Upper lobe of left lung (tissue), 6 donors: ENCODE results near the gene SENP6. TPM values are rescaled to one million over a fixed set of nuclear protein-coding genes. Genes with fewer than 3 reads are reported as not detected.
A peak's percentile ranks its signal among the peaks of the same experiment; 100 is the strongest.
"Not testable (repeated sequence)": the region's sequence is repeated elsewhere in the genome, so short reads cannot be mapped to it uniquely, and the experiment has no call there.

ENCODE experiments used
- ATAC-seq, 2 donors: fragments of 200-7000 bp; cut with Tn5 transposase; one replicate each; pipeline ENCODE4 v1.9.1; 2022; ENCODE audit warnings: mild to moderate bottlenecking in 2 of 2, moderate library complexity in 2 of 2; ENCODE audit not compliant: low FRiP score in 2 of 2
- DNase-seq, 2 donors: peaks; one replicate each; pipeline ENCODE4 v3.0.0-alpha.2; 2019 to 2020
- H3K27ac ChIP-seq, 4 donors: fragments of 200-600 bp; sonication (generic); one replicate each; pipeline ENCODE4 v1.5.1; 2016 to 2019
- H3K27me3 ChIP-seq, 4 donors: fragments of 200-600 bp; sonication (generic); one replicate each; pipeline ENCODE4 v1.5.1; 2017 to 2019
- H3K36me3 ChIP-seq, 4 donors: fragments of 200-600 bp; sonication (generic); one replicate each; pipeline ENCODE4 v1.5.1; 2016 to 2019
- H3K4me1 ChIP-seq, 4 donors: fragments of 200-600 bp; sonication (generic); one replicate each; pipeline ENCODE4 v1.5.1; 2018 to 2019
- H3K4me3 ChIP-seq, 4 donors: fragments of 200-600 bp; sonication (generic); one replicate each; pipeline ENCODE4 v1.5.1; 2017 to 2019; ENCODE audit warnings: mild to moderate bottlenecking in 2 of 4, moderate library complexity in 1 of 4
- H3K9me3 ChIP-seq, 4 donors: fragments of 200-600 bp; sonication (generic); one replicate each; pipeline ENCODE4 v1.5.1; 2018 to 2019
- CTCF ChIP-seq, 6 experiments: fragments of 450-650 bp in 4 of 6; fragments of 200-600 bp in 2 of 6; sonication (generic) in 2 of 6; IDR thresholded peaks; one replicate each; pipeline ENCODE4 v1.5.1; 2016 to 2019; ENCODE audit warnings: antibody characterized with exemption in 6 of 6
- EP300 ChIP-seq, 4 donors: sonication (generic); formaldehyde crosslinking; IDR thresholded peaks; one replicate each; pipeline ENCODE4 v1.5.1; 2017; ENCODE audit warnings: antibody characterized with exemption in 4 of 4, control low read depth in 2 of 4
- POLR2A ChIP-seq, 4 donors: fragments of 450-650 bp; IDR thresholded peaks; one replicate each; pipeline ENCODE4 v1.5.1; 2016 to 2017; ENCODE audit warnings: antibody characterized with exemption in 4 of 4, mild to moderate bottlenecking in 2 of 4
- POLR2AphosphoS5 ChIP-seq, 2 donors: sonication (generic); formaldehyde crosslinking; IDR thresholded peaks; one replicate each; pipeline ENCODE4 v1.5.1; 2017; ENCODE audit warnings: antibody characterized with exemption in 2 of 2
- WGBS, 2 donors: methylation state at CpG; one replicate each; pipeline ENCODE4 v1.1.5; 2017 to 2018; 5-methylcytosine and 5-hydroxymethylcytosine counted together
- total RNA-seq, 6 donors: library from RNA; depleted of rRNA in 4 of 6; stranded (reverse); fragments of >200 nt in 4 of 6; gene quantifications; one replicate each; pipeline versions ENCODE4 v1.1.0 to v1.2.1, GENCODE V29; 2016 to 2021
- donor health status: DM: no; HTN: no; CAD: no; lungs with moderate emphysema.
- donor health status: DM: no; HTN: yes; CAD: no; lungs with severe emphysema.

The SENP6 gene
- total RNA-seq, 6 donors from 2014 or later: 56.4 to 199 (median 87.2) TPM

GRCh38 chr6:75666592-75666991, 64.9 kb downstream of the SENP6 start:
- DNase-seq: no peak
- H3K27me3 ChIP-seq: no peaks in the 10 kb centered on the region
- 81 to 97% methylated on average over 4 of the region's 4 CpGs for WGBS, 2 donors
- no peak overlapping the region for H3K4me3 ChIP-seq
- no peak for TF ChIP-seq POLR2A (IDR thresholded peaks at IDR 0.05)
- no peak for TF ChIP-seq EP300 (IDR thresholded peaks at IDR 0.05)
- no peak for TF ChIP-seq POLR2AphosphoS5 (IDR thresholded peaks at IDR 0.05)
- TF ChIP-seq CTCF (IDR thresholded peaks at IDR 0.05): no peak
- no peak overlapping the region for H3K27ac ChIP-seq
- no peaks in the 10 kb centered on the region for H3K9me3 ChIP-seq
- no peak for ATAC-seq
- peaks cover 3 to 77% (median 12%) of the 10 kb centered on the region in 4 donors for H3K36me3 ChIP-seq
- H3K4me1 ChIP-seq: no peaks in the 10 kb centered on the region

GRCh38 chr6:75673884-75674283, 72.2 kb downstream of the SENP6 start:
- Histone ChIP-seq H3K27me3 (no peaks in the 10 kb centered on the region), H3K4me3 (no peak overlapping the region), H3K27ac (no peak overlapping the region), H3K4me1 (no peaks in the 10 kb centered on the region), H3K36me3 (peaks cover 16 to 83% (median 29%) of the 10 kb centered on the region in 4 donors), H3K9me3 (no peaks in the 10 kb centered on the region)
- DNase-seq (no peak), ATAC-seq (no peak)
- TF ChIP-seq POLR2AphosphoS5 (IDR thresholded peaks at IDR 0.05) (no peak), EP300 (IDR thresholded peaks at IDR 0.05) (no peak), CTCF (IDR thresholded peaks at IDR 0.05) (no peak), POLR2A (IDR thresholded peaks at IDR 0.05) (no peak)
- 87 to 88% methylated on average over 8 of the region's 8 CpGs for WGBS, 2 donors

GRCh38 chr6:75676377-75676776, 74.7 kb downstream of the SENP6 start:
- H3K4me3 ChIP-seq: no peak overlapping the region
- H3K9me3 ChIP-seq: no peaks in the 10 kb centered on the region
- 78 to 98% methylated on average over 1 of the region's 1 CpG for WGBS, 2 donors
- no peaks in the 10 kb centered on the region for H3K4me1 ChIP-seq
- no peaks in the 10 kb centered on the region for H3K27me3 ChIP-seq
- no peak for DNase-seq
- ATAC-seq: no peak
- H3K27ac ChIP-seq: no peak overlapping the region
- H3K36me3 ChIP-seq: peaks cover 24 to 87% (median 41%) of the 10 kb centered on the region in 4 donors
- TF ChIP-seq POLR2A (IDR thresholded peaks at IDR 0.05) (no peak), EP300 (IDR thresholded peaks at IDR 0.05) (no peak), CTCF (IDR thresholded peaks at IDR 0.05) (no peak), POLR2AphosphoS5 (IDR thresholded peaks at IDR 0.05) (no peak)

GRCh38 chr6:75682548-75682947, 80.9 kb downstream of the SENP6 start:
- H3K27me3 ChIP-seq, H3K4me3 ChIP-seq, DNase-seq, H3K27ac ChIP-seq, ATAC-seq, H3K9me3 ChIP-seq, H3K4me1 ChIP-seq: not testable (repeated sequence)
- H3K36me3 ChIP-seq: peaks cover 23 to 59% (median 32%) of the 10 kb centered on the region in 4 donors
- WGBS, 2 donors: 98 to 100% methylated on average over 2 of the region's 2 CpGs

GRCh38 chr6:75683005-75683404, 81.3 kb downstream of the SENP6 start:
- DNase-seq, H3K4me3 ChIP-seq, H3K4me1 ChIP-seq, ATAC-seq, H3K9me3 ChIP-seq, H3K27ac ChIP-seq, H3K27me3 ChIP-seq: not testable (repeated sequence)
- H3K36me3 ChIP-seq: peaks cover 19 to 59% (median 34%) of the 10 kb centered on the region in 4 donors
- WGBS, 2 donors: 98 to 100% methylated on average over 2 of the region's 2 CpGs

- not testable (repeated sequence) for H3K4me3 ChIP-seq, H3K27me3 ChIP-seq, H3K27ac ChIP-seq, H3K9me3 ChIP-seq, ATAC-seq, H3K4me1 ChIP-seq, DNase-seq
- H3K36me3 ChIP-seq: peaks cover 0 to 43% (median 14%) of the 10 kb centered on the region in 4 donors
- 95 to 98% methylated on average over 4 to 5 of the region's 5 CpGs for WGBS, 2 donors
Measured at GRCh38 chr6:75687535-75687934, 85.9 kb downstream of the SENP6 start.

- not testable (repeated sequence) for H3K27me3 ChIP-seq, H3K4me1 ChIP-seq, H3K9me3 ChIP-seq, ATAC-seq, H3K4me3 ChIP-seq, H3K27ac ChIP-seq
- H3K36me3 ChIP-seq: peaks cover 0 to 44% (median 13%) of the 10 kb centered on the region in 4 donors
- peak in 1 of 2 donors; percentile 60 for DNase-seq
- WGBS, 2 donors: 95 to 100% methylated on average over 4 to 8 of the region's 8 CpGs
Measured at GRCh38 chr6:75687937-75688336, 86.3 kb downstream of the SENP6 start.
